ENCODE results near the gene TNFRSF18. TPM values are rescaled to one million over a fixed set of nuclear protein-coding genes. Genes with fewer than 3 reads are reported as not detected.

The TNFRSF18 gene
- total RNA-seq, 2 experiments from 2014 or later, result not detected

GRCh38 chr1:1225238-1225845 lies 18.9 kb upstream of the TNFRSF18 start:
- intact Hi-C loops (cut with micrococcal nuclease; ENCODE audit: unreplicated experiment), result no loop called here
- Histone ChIP-seq H3K4me2 (ENCODE audit: low read length) (no peak overlapping the region), H4K20me1 (ENCODE audit: insufficient read depth, low read length) (no peaks in the 10 kb centered on the region), H3K27ac (ENCODE audit: low read depth, low read length, poor library complexity, severe bottlenecking) (no peak overlapping the region), H3K4me1 (ENCODE audit: insufficient read depth, low read length, poor library complexity, severe bottlenecking) (peaks cover 8% of the 10 kb centered on the region), H3K36me3 (ENCODE audit: insufficient read depth, low read length) (peaks cover 91% of the 10 kb centered on the region), H3K4me3 (ENCODE audit: low read depth, low read length, poor library complexity, severe bottlenecking) (no peak overlapping the region), H2AFZ (ENCODE audit: low read length) (no peak overlapping the region), H3K9me2 (ENCODE audit: insufficient read depth, low read length) (no peaks in the 10 kb centered on the region), H3K79me2 (ENCODE audit: insufficient read depth, low read depth, low read length) (peaks cover 20% of the 10 kb centered on the region), H3K9me3 (ENCODE audit: low read length) (no peaks in the 10 kb centered on the region)
- no peak for TF ChIP-seq EZH2phosphoT487 (IDR thresholded peaks at IDR 0.05; ENCODE audit: borderline replicate concordance, low read depth, low read length)
- TF ChIP-seq CTCF (conservative IDR thresholded peaks at IDR 0.05; ENCODE audit: low read length), result no peak
- ChIA-PET POLR2A (no interaction called here), CTCF (ENCODE audit: unreplicated experiment) (no interaction called here)
- no TSS peak for BruUV-seq (replicated peaks)
- DNase-seq (ENCODE audit: low spot score), result no peak

GRCh38 chr1:1223891-1224290 lies 17.5 kb upstream of the TNFRSF18 start:
- no TSS peak for BruUV-seq (replicated peaks)
- TF ChIP-seq EZH2phosphoT487 (IDR thresholded peaks at IDR 0.05; ENCODE audit: borderline replicate concordance, low read depth, low read length), result no peak
- TF ChIP-seq CTCF (conservative IDR thresholded peaks at IDR 0.05; ENCODE audit: low read length), result no peak
- no peaks in the 10 kb centered on the region for H3K4me1 ChIP-seq (ENCODE audit: insufficient read depth, low read length, poor library complexity, severe bottlenecking)
- H3K9me2 ChIP-seq (ENCODE audit: insufficient read depth, low read length), result no peaks in the 10 kb centered on the region
- ChIA-PET POLR2A (no interaction called here), CTCF (ENCODE audit: unreplicated experiment) (no interaction called here)
- H3K9me3 ChIP-seq (ENCODE audit: low read length), result no peaks in the 10 kb centered on the region
- H3K79me2 ChIP-seq (ENCODE audit: insufficient read depth, low read depth, low read length), result peaks cover 6% of the 10 kb centered on the region; the same call in 1 of the 2 replicates
- no peak overlapping the region for H3K27ac ChIP-seq (ENCODE audit: low read depth, low read length, poor library complexity, severe bottlenecking)
- no peak overlapping the region for H2AFZ ChIP-seq (ENCODE audit: low read length)
- DNase-seq (ENCODE audit: low spot score), result no peak
- intact Hi-C loops (cut with micrococcal nuclease; ENCODE audit: unreplicated experiment), result no loop called here
- H4K20me1 ChIP-seq (ENCODE audit: insufficient read depth, low read length), result no peaks in the 10 kb centered on the region
- no peak overlapping the region for H3K4me3 ChIP-seq (ENCODE audit: low read depth, low read length, poor library complexity, severe bottlenecking)
- peaks cover 82% of the 10 kb centered on the region for H3K36me3 ChIP-seq (ENCODE audit: insufficient read depth, low read length)
- H3K4me2 ChIP-seq (ENCODE audit: low read length), result no peak overlapping the region

GRCh38 chr1:1223321-1223720 lies 16.9 kb upstream of the TNFRSF18 start:
- Histone ChIP-seq H3K4me1 (ENCODE audit: insufficient read depth, low read length, poor library complexity, severe bottlenecking) (no peaks in the 10 kb centered on the region), H3K4me2 (ENCODE audit: low read length) (no peak overlapping the region), H3K9me3 (ENCODE audit: low read length) (no peaks in the 10 kb centered on the region), H2AFZ (ENCODE audit: low read length) (no peak overlapping the region), H4K20me1 (ENCODE audit: insufficient read depth, low read length) (no peaks in the 10 kb centered on the region), H3K36me3 (ENCODE audit: insufficient read depth, low read length) (peaks cover 82% of the 10 kb centered on the region), H3K9me2 (ENCODE audit: insufficient read depth, low read length) (no peaks in the 10 kb centered on the region), H3K79me2 (ENCODE audit: insufficient read depth, low read depth, low read length) (no peaks in the 10 kb centered on the region), H3K4me3 (ENCODE audit: low read depth, low read length, poor library complexity, severe bottlenecking) (no peak overlapping the region), H3K27ac (ENCODE audit: low read depth, low read length, poor library complexity, severe bottlenecking) (no peak overlapping the region)
- ChIA-PET POLR2A (no interaction called here), CTCF (ENCODE audit: unreplicated experiment) (no interaction called here)
- DNase-seq (ENCODE audit: low spot score), result no peak
- no TSS peak for BruUV-seq (replicated peaks)
- intact Hi-C loops (cut with micrococcal nuclease; ENCODE audit: unreplicated experiment), result no loop called here
- TF ChIP-seq EZH2phosphoT487 (IDR thresholded peaks at IDR 0.05; ENCODE audit: borderline replicate concordance, low read depth, low read length) (no peak), CTCF (conservative IDR thresholded peaks at IDR 0.05; ENCODE audit: low read length) (no peak)

Measured in OCI-LY7 (cell line).